Adipose tissue (tissue), 3 donors: ENCODE results near the gene ZNF165. TPM values are rescaled to one million over a fixed set of nuclear protein-coding genes. Genes with fewer than 3 reads are reported as not detected.
"Not testable (repeated sequence)": the region's sequence is repeated elsewhere in the genome, so short reads cannot be mapped to it uniquely, and the experiment has no call there.

Experiments used
- H3K27ac ChIP-seq: one replicate; pipeline ENCODE4 v1.5.1; 2013; ENCODE audit warnings: low read depth, low read length
- WGBS, 3 donors: extraction: QIAGEN DNeasy Blood & Tissue Kit; methylation state at CpG; one replicate each; pipeline ENCODE4 v1.1.7; 2013; 5-methylcytosine and 5-hydroxymethylcytosine counted together
- polyA plus RNA-seq, 3 donors: library from polyadenylated mRNA; stranded (reverse); fragments of 200-250 nt; gene quantifications; one replicate each; pipeline ENCODE4 v1.2.3, GENCODE V29; 2013
- donor health status: healthy with polysubstance abuse.
- donor health status: Bipolar disorder and iron deficiency.
- donor health status: healthy.

ZNF165 gene
- 1 to 10 TPM in 2 of 3 donors, under 1 TPM in 1; 0.31 to 2.3 (median 1.0) TPM for polyA plus RNA-seq

- H3K27ac ChIP-seq, result not testable (repeated sequence)
- 2 to 5% (median 2%) methylated on average over 15 of the region's 15 CpGs for WGBS, 3 donors
Measured at GRCh38 chr6:28080381-28080630, at the start of gene ZNF165. ZNF165 (plus strand) TSS chr6:28080568; CDS start chr6:28085481, 4,913 bp downstream.

DNA sequence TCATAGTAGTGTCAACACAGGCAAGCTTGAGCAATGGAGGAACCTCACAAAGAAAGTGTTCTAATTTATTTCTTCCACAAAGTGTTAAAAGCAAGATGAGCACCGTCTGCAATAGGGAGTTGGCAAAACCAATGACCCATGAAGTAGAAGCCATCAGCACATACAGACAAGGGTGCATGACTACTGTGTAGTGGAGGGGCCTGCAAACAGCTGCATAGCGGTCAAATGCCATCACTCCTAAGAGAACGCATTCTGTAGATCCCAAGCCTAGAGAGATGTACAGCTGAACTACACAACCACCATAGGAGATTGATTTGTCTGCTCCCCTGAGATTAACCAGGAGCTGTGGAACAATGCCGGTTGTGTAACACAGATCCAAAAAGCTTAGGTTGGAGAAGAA lies 26.8 kb upstream of the ZNF165 start:
- no peak overlapping the region for H3K27ac ChIP-seq
- WGBS, 3 donors, result 76 to 85% (median 81%) methylated on average over 4 of the region's 4 CpGs

GRCh38 chr6:28060405-28060804 lies 20.0 kb upstream of the ZNF165 start:
- no peak overlapping the region for H3K27ac ChIP-seq
- WGBS, 3 donors, result 25 to 54% (median 41%) methylated on average over 2 of the region's 2 CpGs

DNA sequence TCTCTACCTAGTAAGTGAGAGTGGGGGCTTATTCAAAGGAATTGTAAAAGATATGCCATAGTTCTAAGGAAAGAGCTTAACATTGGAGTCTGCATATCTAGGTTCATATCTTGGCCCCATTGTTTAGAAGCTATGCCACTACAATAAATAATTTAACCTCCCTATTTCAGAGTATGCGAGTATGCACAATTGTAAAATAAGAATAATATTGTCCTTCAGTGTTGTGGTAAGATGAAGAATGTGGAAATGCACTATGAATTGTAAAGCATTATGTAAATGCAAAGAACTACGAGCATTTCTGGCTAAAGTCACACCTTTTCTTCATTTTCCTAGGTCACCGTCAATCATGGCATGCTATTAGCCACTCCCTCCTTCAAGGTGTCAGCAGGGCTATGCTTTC lies 16.1 kb upstream of the ZNF165 start:
- no peak overlapping the region for H3K27ac ChIP-seq
- 58 to 72% (median 72%) methylated on average over 3 of the region's 3 CpGs for WGBS, 3 donors

DNA sequence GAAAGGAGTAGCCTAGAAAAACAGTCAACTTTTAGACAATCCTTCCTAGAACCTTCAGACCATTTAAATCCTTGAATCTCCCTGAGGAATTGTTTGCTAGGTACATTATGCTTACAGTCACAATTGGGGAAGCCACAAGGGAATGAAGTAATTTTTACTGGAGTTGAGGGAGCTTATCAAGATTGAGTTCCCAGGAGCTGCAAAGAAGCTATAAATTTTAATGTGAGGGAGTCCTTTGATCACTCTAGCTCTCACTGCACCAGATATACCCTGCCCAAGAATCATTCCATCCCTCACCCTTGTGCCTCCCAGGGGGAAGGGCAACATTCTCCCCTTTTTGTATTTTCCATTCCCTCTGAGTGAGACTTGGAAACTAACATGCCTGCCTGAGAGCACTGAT lies 12.3 kb upstream of the ZNF165 start:
- no peak overlapping the region for H3K27ac ChIP-seq

GRCh38 chr6:28070968-28071367 lies 9.4 kb upstream of the ZNF165 start:
- 86 to 87% (median 86%) methylated on average over 4 of the region's 4 CpGs for WGBS, 3 donors
- not testable (repeated sequence) for H3K27ac ChIP-seq

GRCh38 chr6:28078050-28078449 lies 2.3 kb upstream of the ZNF165 start:
- no peak overlapping the region for H3K27ac ChIP-seq

- no peak overlapping the region for H3K27ac ChIP-seq
- WGBS, 3 donors, result 85 to 93% (median 92%) methylated on average over 6 of the region's 6 CpGs
Measured at GRCh38 chr6:28078836-28079235, 1.5 kb upstream of the ZNF165 start.

DNA sequence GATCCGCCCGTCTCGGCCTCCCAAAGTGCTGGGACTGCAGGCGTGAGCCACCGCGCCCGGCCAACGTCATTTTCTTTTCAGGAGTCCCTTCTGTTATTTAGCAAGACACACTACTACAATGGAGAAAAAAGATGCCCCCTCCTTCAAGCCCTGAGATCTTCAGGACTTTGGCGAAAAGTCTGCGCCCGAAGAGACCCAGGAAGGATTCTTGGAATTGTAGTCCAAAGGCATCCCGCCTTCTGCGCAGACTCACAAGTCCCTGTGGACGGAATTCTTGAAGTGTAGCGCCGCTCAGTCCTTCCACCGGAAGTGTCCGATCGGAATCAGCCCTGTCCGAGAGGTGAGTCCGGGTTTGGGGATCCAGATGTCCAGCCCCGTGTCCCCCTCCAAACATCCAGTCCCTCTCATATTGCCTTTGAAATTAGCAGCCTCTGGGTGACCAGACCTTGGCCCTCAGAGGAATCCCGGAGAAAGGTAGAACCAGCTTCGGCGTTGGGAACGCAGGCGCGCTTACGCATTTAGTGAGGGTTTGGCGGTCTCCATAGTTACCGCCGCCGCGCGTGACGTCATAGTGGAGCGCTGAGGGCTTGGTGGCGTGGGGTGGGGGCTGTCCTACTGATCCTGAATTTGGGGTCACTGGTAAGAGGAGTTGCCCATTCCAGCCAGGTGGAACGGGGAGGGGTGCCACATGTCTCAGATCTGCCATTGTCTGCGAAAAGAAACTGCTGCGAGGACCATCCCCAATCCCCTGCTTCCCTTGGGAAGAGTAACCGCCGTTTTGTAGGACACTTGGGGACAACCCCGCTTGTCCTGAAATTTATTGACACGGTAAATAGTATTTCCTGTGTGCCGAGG lies 490 bp downstream of the ZNF165 start:
- no peak overlapping the region for H3K27ac ChIP-seq
- WGBS, 3 donors, result 0 to 1% (median 1%) methylated on average over 46 of the region's 46 CpGs

DNA sequence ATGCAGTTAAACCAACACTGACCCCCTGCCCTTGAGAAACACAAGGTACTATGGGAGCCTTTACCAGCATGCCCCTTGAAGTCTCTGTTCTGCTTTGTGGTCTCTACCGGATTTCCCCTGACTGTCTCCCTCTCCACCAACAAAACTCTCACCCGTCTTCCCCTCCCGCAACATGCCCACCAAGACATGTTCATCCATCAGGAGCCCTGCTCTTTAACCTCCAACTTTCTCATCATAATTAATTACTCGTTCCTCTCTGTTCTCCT lies 1.1 kb downstream of the ZNF165 start:
- 7 to 8% (median 7%) methylated on average over 4 of the region's 4 CpGs for WGBS, 3 donors
- H3K27ac ChIP-seq, result no peak overlapping the region

- no peak overlapping the region for H3K27ac ChIP-seq
Measured at GRCh38 chr6:28082939-28083338, 2.6 kb downstream of the ZNF165 start.

GRCh38 chr6:28089054-28089453 lies 8.7 kb downstream of the ZNF165 start:
- no peak overlapping the region for H3K27ac ChIP-seq
- 94 to 97% (median 97%) methylated on average over 5 of the region's 5 CpGs for WGBS, 3 donors

DNA sequence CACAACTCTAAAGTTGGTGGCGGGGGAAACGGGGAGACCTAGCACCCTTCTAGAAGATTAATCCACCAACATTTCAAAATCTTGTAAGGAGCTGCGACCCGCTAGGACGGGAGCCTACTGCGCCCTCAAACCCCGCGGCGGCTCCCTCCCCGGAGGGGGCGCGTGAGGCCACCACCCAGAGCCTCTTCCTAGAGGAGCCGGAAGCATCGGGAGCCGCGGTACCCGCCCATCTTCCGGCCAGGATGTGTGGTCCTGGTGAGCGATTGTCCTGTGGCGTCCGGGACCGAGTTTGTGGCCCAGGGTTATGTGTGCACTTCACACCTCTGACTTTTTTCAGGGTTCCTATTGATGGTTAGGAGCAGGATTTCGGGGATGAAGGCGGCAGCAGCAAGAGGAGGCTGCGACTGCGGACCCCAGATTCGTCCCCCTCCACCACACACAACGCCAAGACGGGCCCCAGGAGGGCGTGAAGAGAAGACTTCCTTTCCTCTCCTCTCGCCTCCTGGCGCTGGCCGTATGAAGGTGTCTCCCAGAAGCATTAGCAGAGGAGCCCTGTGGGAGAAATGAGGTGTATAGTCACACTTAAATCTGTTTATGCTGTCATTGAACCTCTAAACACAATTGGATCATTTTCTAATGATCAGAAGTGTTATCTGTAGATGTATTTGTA lies 10.7 kb downstream of the ZNF165 start:
- H3K27ac ChIP-seq, result no peak overlapping the region
- 17 to 38% (median 22%) methylated on average over 33 of the region's 33 CpGs for WGBS, 3 donors

DNA sequence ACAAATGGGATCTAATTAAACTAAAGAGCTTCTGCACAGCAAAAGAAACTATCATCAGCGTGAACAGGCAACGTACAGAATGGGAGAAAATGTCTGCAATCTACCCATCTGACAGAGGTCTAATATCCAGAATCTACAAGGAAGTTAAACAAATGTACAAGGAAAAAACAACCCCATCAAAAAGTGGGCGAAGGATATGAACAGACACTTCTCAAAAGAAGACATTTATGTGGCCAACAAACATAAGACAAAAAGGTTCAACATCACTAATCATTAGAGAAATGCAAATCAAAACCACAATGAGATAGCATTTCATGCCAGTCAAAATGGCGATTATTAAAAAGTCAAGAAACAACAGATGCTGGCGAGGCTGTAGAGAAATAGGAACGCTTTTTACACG lies 21.9 kb downstream of the ZNF165 start:
- WGBS, 3 donors, result 70 to 88% (median 84%) methylated on average over 7 of the region's 7 CpGs

GRCh38 chr6:28102699-28103098 lies 22.3 kb downstream of the ZNF165 start:
- H3K27ac ChIP-seq, result not testable (repeated sequence)

More for the DNA sequence above, 21.9 kb downstream of the ZNF165 start:
- H3K27ac ChIP-seq, result not testable (repeated sequence)

DNA sequence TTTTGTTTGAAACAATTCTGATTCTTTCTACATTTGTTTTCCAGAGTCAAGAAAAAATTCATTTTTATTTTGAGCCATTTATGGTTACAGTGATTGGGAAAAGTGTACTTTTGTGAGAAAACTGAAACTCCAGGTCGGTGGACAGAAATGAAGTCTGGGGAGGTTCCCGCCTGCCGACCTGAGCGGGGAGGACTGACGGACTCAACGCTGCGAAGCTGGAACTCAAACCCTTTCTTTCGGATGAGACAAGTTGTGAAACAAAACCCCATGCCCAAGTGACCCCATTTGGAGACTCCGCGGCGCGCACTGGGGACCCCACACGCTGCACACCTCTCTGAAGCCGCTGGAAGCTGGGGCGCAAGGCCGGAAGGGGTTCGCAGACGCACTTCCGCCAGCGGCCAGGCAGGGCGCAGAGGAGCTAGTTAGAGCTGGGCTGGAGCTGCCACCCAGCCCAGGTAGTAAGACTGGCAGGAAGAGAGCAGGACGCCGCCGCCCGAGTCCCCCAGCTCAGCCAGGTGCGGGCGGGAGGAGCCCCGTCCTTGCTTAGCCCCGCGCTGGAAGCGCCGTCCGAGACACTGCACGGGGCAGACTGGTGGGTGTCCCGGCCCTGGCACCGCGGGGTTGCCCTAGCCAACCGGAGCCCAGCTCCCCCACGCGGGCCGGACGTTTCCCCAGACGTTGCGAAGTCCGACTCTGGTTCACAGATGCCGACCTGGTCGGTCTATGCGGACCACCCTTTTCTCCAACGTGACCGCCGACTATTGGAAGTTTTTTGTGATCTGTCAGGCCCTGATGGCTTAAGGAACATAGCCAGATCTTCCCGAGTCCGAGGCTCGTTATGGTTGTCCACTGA lies 24.2 kb downstream of the ZNF165 start:
- WGBS, 3 donors, result 0 to 1% (median 1%) methylated on average over 47 to 54 of the region's 54 CpGs
- no peak overlapping the region for H3K27ac ChIP-seq

DNA sequence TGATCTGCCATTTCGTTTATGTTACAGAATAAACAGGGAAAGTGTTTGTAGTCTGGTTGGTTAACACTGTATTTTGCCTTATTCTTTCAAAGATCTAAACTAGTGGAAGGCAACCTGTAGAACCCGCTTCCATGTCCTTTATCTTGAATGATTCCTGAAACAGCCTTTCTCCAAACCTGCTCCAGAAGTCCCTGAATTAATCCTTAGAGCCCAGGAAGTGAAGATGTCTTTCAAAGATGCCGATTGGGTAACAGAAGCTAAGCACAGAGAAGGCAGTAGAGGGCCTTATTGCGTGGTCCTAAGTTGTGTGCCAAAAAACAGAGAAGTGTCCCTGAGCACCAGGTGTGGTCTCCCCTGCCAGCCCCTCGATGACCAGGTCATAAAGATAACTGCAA lies 24.9 kb downstream of the ZNF165 start:
- WGBS, 3 donors, result 18 to 29% (median 27%) methylated on average over 5 of the region's 5 CpGs
- no peak overlapping the region for H3K27ac ChIP-seq

DNA sequence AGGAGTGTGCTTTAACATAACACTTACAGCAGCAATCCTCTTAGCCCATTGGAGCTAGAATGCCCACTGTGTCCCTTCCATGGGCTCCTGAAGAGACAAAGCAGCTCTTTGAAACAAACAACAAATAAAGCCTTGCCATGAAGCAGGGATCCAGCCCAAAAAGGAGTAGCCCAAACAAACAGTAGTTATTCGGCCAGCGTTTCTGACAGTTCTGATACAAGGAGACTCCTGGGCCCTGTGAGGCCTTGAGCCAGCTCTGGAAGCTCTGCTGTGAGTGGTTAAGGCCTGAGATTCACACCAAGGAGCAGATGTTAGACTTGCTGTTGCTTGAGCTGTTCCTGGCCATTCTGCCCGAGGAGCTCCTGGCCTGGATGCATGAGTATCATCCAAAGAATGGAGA lies 27.1 kb downstream of the ZNF165 start:
- no peak overlapping the region for H3K27ac ChIP-seq
- 67 to 90% (median 84%) methylated on average over 3 of the region's 3 CpGs for WGBS, 3 donors

- no peak overlapping the region for H3K27ac ChIP-seq
- WGBS, 3 donors, result 76 to 93% (median 77%) methylated on average over 3 of the region's 3 CpGs
Measured at GRCh38 chr6:28111964-28112363, 31.6 kb downstream of the ZNF165 start.

GRCh38 chr6:28115799-28116198 lies 35.4 kb downstream of the ZNF165 start:
- WGBS, 3 donors, result 70 to 79% (median 79%) methylated on average over 2 of the region's 2 CpGs
- no peak overlapping the region for H3K27ac ChIP-seq
